Smooth muscle cell (in vitro differentiated cells): ENCODE measurements around the gene UBE2QL1. TPM values are rescaled to one million over a fixed set of nuclear protein-coding genes. Genes with fewer than 3 reads are reported as not detected.

Source experiments
- DNase-seq: peaks from one replicate; lab custom pipeline; 2025; ENCODE audit not compliant: unreplicated experiment; lab: John Stamatoyannopoulos, UW
- H2AFZ ChIP-seq: fragments of 200-600 bp; sonication (generic); 2 replicates; pipeline ENCODE4 v1.6.0; 2016; ENCODE audit warnings: antibody characterized with exemption, low read depth, mild to moderate bottlenecking
- H3F3A ChIP-seq: fragments of 200-600 bp; sonication (generic); 2 replicates; pipeline ENCODE4 v1.6.0; 2017; ENCODE audit warnings: antibody characterized with exemption, low read depth
- H3K27ac ChIP-seq: fragments of 200-600 bp; sonication (generic); 2 replicates; pipeline ENCODE4 v1.5.1; 2016; ENCODE audit warnings: low read depth, mild to moderate bottlenecking
- H3K27me3 ChIP-seq: fragments of 200-600 bp; sonication (generic); 2 replicates; pipeline ENCODE4 v1.6.1; 2016; ENCODE audit warnings: low read depth, mild to moderate bottlenecking
- H3K36me3 ChIP-seq: fragments of 200-600 bp; sonication (generic); 2 replicates; pipeline ENCODE4 v1.5.1; 2016; ENCODE audit warnings: low read depth
- H3K4me1 ChIP-seq: fragments of 200-600 bp; sonication (generic); 2 replicates; pipeline ENCODE4 v1.5.1; 2016; ENCODE audit warnings: low read depth
- H3K4me2 ChIP-seq: fragments of 200-600 bp; sonication (generic); 2 replicates; pipeline ENCODE4 v1.6.0; 2016; ENCODE audit warnings: mild to moderate bottlenecking
- H3K4me3 ChIP-seq: fragments of 200-600 bp; sonication (generic); 2 replicates; pipeline ENCODE4 v1.5.1; 2016; ENCODE audit warnings: mild to moderate bottlenecking
- H3K79me2 ChIP-seq: fragments of 200-600 bp; sonication (generic); 2 replicates; pipeline ENCODE4 v1.6.0; 2016; ENCODE audit warnings: low read depth, mild to moderate bottlenecking
- H3K9ac ChIP-seq: fragments of 200-600 bp; sonication (generic); 2 replicates; pipeline ENCODE4 v1.6.0; 2016; ENCODE audit warnings: low read depth
- H3K9me3 ChIP-seq: fragments of 200-600 bp; sonication (generic); replicated peaks from 2 replicates; pipeline ENCODE4 v1.5.1; 2016; ENCODE audit warnings: low read depth
- H4K20me1 ChIP-seq: fragments of 200-600 bp; sonication (generic); 2 replicates; pipeline ENCODE4 v1.6.0; 2016; ENCODE audit warnings: low read depth
- WGBS: methylation state at CpG from one replicate; pipeline ENCODE4 v1.1.7; 2016; ENCODE audit warnings: low lambda C conversion rate; 5-methylcytosine and 5-hydroxymethylcytosine counted together
- polyA plus RNA-seq: library from polyadenylated mRNA; unstranded; fragments of >200 nt; fragmentation: Nextera tagmentation; extraction: Ambion mirVana; gene quantifications from 2 replicates; pipeline ENCODE4 v1.2.1, GENCODE V29; 2016
- total RNA-seq: library from RNA; depleted of rRNA; stranded (reverse); fragments of >200 nt; gene quantifications from 2 replicates; pipeline ENCODE4 v1.2.3, GENCODE V29; 2014
- TF ChIP-seq, protein P1 (sequence below): fragments of 200-600 bp; sonication (generic); IDR thresholded peaks from 2 replicates; pipeline ENCODE4 v1.5.1; 2017; ENCODE audit warnings: borderline replicate concordance, mild to moderate bottlenecking, antibody characterized with exemption; ENCODE audit not compliant: insufficient read depth, poor library complexity, severe bottlenecking

The UBE2QL1 gene
- total and polyA plus RNA-seq, 2 experiments from 2014 or later, result 1.2 to 1.3 TPM

DNA sequence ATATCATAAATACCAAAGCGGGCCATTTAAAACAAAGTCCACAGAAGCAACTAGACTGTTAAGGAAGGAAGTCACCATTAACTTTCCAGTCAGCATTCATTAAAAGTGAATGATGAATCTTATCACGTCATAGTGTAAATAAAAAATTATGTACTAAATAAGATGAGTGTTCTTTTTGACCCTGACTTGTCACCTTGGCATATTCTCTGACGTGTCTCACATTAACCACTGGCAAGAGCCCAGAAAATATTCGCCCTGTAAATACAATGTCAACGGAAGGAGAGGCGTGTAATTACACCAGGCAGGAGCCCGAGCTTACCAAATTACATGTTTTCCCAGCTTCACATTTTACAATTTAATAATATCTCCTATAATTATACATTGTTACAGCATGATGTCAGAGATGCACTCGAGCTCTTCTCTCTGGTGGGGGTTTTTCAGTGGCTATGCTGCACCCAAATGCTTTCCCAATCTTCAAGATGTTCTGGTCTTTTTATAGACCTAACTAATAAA is 29.3 kb upstream of the UBE2QL1 start:
- Histone ChIP-seq H3K9ac (no peak overlapping the region), H3K4me1 (no peaks in the 10 kb centered on the region), H3K27ac (no peak overlapping the region), H3F3A (no peaks in the 10 kb centered on the region), H2AFZ (no peak overlapping the region), H4K20me1 (no peaks in the 10 kb centered on the region), H3K27me3 (peaks cover 12% of the 10 kb centered on the region), H3K36me3 (no peaks in the 10 kb centered on the region), H3K79me2 (no peaks in the 10 kb centered on the region), H3K4me3 (no peak overlapping the region), H3K9me3 (no peaks in the 10 kb centered on the region), H3K4me2 (no peak overlapping the region)
- TF ChIP-seq, protein P1, sequence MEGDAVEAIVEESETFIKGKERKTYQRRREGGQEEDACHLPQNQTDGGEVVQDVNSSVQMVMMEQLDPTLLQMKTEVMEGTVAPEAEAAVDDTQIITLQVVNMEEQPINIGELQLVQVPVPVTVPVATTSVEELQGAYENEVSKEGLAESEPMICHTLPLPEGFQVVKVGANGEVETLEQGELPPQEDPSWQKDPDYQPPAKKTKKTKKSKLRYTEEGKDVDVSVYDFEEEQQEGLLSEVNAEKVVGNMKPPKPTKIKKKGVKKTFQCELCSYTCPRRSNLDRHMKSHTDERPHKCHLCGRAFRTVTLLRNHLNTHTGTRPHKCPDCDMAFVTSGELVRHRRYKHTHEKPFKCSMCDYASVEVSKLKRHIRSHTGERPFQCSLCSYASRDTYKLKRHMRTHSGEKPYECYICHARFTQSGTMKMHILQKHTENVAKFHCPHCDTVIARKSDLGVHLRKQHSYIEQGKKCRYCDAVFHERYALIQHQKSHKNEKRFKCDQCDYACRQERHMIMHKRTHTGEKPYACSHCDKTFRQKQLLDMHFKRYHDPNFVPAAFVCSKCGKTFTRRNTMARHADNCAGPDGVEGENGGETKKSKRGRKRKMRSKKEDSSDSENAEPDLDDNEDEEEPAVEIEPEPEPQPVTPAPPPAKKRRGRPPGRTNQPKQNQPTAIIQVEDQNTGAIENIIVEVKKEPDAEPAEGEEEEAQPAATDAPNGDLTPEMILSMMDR, result no peak
- WGBS, result 73% methylated on average over 8 of the region's 8 CpGs
- no peak for DNase-seq

GRCh38 chr5:6423327-6424109 is 25.1 kb upstream of the UBE2QL1 start:
- H3K4me1 ChIP-seq, result no peaks in the 10 kb centered on the region
- WGBS, result 80% methylated on average over 13 of the region's 13 CpGs
- no peaks in the 10 kb centered on the region for H4K20me1 ChIP-seq

DNA sequence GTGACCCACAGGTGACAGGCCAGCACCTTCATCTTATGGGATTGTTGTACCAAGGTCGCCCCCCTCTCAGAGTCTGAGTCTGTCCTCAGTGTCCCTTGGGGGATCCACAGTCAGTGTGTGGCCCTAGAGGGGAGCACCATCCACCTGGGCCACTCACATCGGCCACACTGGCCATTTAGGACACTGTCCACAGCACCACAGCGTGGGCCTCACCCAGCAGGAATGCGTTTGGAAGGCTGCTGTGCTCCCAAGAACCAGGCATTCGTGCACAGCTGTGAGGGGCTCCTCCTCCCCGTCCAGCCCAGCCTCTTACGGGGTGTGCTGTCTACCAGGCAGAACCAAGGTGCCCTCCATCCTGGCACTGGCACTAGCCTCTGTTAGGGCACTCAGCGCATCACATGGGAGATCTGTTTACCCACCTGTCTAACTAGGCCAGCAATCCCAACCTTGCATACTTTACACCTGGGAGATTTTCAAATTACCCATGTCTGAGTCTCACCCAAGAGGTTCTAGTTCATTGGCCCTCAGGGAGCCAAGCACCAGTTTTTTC is 24.5 kb upstream of the UBE2QL1 start:
- Histone ChIP-seq H3K79me2 (no peaks in the 10 kb centered on the region), H3K27ac (no peak overlapping the region), H3K9ac (no peak overlapping the region), H3K4me2 (no peak overlapping the region), H4K20me1 (no peaks in the 10 kb centered on the region), H3K9me3 (no peaks in the 10 kb centered on the region), H3F3A (no peaks in the 10 kb centered on the region), H2AFZ (no peak overlapping the region), H3K27me3 (peaks cover 13% of the 10 kb centered on the region), H3K4me3 (no peak overlapping the region), H3K4me1 (no peaks in the 10 kb centered on the region), H3K36me3 (no peaks in the 10 kb centered on the region)
- TF ChIP-seq, protein P1, result no peak
- 87% methylated on average over 8 of the region's 8 CpGs for WGBS
- no peak for DNase-seq

More at GRCh38 chr5:6423327-6424109, 25.1 kb upstream of the UBE2QL1 start:
- no peaks in the 10 kb centered on the region for H3K36me3 ChIP-seq
- no peak overlapping the region for H3K4me2 ChIP-seq
- TF ChIP-seq, protein P1, result no peak
- no peaks in the 10 kb centered on the region for H3K9me3 ChIP-seq
- H3K9ac ChIP-seq, result no peak overlapping the region
- H3F3A ChIP-seq, result no peaks in the 10 kb centered on the region
- no peak overlapping the region for H3K4me3 ChIP-seq
- peaks cover 13% of the 10 kb centered on the region for H3K27me3 ChIP-seq
- no peaks in the 10 kb centered on the region for H3K79me2 ChIP-seq
- DNase-seq, result no peak
- no peak overlapping the region for H3K27ac ChIP-seq
- H2AFZ ChIP-seq, result no peak overlapping the region
